Kidney capillary endothelial cell (primary cell): ENCODE results near the gene TMEM220.

ENCODE experiments used
- DNase-seq: peaks from one replicate; pipeline ENCODE4 v3.0.0-alpha.2; 2018; ENCODE audit warnings: low spot score

Gene TMEM220

DNA sequence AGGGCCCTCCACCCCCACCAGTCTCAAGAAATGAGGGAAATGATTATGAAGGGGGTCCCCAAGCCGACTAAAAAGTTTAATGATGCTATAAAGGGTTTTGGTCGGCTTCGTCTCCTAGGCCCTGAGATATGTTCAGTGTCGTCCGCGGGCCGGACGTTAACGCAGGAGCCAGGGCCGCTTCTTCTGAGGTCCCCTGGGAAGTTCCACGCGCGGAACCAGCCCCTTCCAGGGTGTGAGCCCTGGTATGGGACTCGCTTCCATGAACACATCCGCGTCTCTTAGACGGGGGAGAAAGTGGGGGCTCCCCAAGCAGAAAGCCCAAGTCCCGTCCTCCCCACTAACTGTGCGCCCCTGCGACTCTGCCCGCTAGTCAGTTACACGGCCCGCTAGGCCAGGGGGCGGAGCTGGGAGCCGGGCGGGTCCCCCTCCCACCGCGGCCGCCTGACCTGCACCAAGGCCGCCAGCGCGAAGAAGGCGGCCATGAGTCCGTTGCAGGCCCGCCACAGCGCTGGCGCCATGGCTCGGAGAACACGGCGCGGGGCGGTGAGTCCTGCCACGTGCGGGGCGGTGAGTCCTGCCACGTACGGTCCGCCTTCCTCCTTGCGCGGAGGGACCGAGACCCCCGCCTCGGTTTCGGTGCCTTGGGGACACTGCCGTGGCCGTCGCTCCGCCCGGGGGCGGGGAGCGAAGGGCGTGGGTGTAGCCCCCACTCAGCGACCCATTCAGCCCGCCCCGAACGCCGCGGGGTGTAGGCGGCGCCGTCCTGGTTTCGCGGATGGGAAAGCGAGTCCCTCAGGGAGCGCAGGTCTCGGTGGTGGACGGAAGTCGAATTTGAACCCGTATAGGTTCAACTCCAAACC lies at the start of gene TMEM220:
Gene TMEM220, minus strand, starts transcription at position 690 of the 860 bp plus-strand sequence. Its CDS starts 172 bp downstream, at position 518.
- peak; percentile 42 for DNase-seq

DNA sequence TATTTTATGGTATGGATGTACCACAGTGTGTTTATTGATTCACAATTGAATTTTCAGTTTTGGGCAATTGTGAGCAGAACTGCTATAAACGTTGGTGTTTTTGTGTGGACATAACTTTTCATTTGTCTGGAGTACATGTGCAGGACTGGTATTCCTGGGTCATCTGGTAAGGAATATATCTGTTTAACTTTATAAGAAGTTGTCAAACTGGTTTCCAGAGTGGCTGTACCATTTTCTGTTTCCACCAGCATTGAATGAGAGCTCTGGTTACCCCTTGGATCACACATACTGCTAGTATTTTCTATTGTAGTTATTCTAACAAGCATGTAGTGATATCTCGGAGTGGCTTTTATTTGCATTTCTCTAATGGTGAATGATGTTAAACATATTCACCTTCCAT lies 49.8 kb upstream of the TMEM220 start:
- DNase-seq = no peak

DNA sequence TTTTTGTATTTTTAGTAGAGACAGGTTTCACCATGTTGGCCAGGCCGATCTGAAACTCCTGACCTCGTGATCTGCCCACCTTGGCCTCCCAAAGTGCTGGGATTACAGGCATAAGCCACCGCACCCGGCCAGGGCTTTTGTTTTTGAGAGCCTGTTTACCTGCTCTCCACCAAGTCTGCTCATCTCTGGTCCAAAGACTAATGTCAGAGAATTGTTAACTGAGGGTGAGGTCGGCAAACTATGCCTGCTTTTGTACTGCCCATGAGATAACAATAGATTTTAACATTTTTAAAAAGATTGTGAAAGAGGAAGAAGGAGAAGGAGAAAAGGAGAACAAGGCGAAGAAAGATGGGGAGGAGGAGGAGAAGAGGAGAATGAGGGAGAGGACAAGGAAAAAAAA lies 48.1 kb upstream of the TMEM220 start:
- no peak for DNase-seq

DNA sequence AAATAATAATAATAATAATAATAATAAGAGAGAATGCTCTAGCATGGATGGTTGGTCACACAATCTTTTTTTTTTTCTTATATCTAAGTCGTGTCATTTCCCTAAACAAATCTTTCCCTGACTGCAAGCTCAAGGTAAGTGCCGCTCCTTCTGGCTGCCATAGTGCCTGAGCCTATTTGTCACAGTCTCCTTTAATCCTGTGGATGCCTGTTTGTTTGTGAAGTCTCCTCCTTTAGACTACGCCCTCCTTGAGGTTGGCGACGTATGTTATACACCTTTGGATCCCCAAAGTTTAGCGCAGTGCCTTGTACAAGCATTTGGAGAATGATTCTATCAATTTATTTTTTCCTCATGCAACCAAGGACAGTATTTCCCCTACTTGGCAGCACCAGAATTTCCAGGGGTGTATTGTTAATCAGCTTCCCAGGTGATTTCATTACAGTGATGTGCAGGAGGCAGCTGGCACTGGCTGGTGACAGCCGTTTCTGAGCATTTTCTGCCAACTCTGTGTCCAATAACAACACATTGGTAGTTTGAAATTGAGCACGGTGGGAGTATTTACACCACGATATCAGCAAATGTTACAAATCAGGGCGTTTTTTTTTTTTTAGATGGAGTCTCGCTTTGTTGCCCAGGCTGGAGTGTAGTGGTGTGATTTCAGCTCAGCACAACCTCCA lies 47.4 kb upstream of the TMEM220 start:
- DNase-seq = no peak

DNA sequence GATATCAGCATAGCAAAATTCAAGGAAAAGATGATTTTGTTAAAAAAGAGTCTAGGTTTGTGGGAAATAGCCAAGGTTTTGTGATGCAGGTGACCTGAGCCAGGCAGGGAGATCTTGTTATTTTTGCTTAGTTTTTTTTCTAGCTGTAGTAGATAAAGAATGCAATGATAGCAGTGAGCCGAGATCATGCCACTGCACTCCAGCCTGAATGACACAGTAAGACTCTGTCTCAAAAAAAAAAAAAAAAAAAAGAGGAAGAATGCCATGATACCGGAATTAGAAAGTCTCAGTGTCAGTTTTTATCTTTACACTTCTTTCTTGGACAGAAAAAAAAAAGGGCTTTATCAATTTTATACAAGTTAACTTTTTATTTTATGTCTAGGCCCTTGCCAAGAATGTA lies 46.6 kb upstream of the TMEM220 start:
- no peak for DNase-seq

DNA sequence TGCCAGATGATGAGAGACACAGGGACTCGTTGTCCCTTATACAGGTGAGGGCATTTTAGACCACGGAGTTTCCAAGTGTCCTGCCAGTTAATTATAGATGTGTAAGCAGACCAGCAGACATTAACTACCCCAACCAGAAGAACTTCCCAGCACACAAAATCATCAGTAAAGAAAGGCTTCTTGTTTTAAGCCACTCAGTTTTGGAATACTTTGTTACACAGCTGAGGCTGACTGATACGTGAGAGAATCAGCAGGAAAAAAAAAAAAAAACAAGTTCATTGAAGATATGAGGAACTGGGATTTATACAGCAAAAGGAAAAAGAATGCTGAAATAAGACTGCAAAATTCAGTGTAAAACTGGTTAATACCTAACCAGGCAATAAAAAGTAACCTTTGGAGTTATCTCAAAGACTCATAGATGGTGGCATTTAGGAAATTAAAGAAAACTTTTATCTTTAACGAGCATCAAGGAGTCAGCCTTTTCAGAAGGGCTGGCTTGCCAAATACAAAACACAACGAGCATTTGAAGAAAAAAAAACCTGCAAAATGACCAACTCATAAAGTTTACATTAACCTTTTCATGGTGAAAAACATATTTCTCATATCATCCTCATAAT lies 46.0 kb upstream of the TMEM220 start:
- no peak for DNase-seq

DNA sequence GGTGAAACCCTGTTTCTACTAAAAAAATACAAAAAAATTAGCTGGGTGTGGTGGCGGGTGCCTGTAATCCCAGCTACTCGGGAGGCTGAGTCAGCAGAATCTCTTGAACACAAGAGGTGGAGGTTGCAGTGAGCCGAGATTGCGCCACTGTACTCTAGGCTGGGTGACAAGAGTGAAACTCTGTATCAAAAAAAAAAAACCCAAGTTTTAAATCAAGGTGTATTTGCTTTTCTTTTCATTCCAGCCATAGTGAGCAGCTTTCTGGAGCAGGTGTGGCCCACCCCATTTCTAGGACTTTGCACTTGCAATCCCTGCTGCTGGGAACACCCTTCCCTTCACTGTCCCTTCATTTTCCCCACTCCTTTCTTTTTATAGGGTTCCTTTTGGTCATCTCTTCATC lies 45.2 kb upstream of the TMEM220 start:
- no peak for DNase-seq

DNA sequence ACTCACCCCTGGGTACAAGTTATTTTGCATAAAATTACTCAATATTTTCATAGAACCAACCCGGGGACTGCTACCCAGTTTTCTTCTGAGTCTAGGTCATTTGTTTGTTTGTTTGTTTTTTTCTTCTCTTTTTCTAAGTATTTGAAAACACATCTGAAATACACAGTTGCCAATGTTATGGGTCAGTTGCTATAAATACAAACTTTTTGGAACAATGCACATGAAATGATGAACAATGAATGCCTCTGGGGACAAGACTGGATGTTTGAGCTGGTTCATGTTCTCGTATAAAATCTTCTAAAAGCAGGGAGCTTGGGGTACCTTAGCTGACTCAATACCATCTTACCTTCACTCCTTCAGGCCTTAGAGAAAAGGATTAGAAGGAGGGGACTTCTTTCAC lies 43.6 kb upstream of the TMEM220 start:
- DNase-seq = no peak

DNA sequence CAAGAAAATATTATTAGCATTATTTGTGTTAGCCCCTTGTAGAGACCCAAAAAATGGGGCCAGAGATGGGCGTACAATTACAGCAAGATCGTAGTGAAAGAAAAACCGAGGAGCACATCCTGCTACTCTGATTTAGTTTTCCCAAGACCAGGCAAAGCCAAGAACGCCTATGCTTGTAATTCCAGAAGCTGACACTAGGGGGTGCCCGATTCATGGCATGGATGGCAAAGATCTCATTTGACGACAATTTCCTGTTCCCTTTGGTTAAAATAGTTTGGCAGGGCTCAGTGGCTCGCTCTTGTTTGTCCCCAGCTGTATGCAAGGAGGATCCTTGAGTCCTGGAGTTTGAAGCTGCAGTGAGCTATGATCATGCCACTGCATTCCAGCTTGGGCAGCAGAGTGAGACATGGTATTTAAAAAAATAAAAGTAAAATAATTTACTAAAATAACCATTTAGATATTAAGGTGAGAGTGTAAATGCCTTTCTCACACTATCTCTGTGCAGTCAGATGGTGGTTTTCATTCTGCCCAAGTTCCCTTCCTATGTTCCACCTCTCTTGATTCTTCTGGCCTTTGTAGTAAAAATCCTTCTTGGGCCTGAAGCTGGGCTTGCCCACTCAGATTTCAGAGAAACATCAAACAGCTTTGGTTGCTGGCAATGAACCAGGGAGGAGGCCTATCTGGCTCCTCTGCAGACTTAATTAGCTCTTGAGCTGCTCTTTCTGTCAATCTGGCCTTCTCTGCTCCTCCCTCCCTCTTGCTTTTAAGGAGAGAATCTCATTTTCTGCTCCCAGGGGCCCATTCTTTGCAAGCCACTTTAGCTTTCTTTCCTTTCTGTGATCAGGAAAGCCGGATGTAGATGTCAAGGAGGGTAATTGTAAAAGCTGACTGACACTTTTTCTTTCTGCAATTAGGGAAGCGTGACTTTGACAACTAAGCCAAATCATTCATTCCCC lies 42.9 kb upstream of the TMEM220 start:
- DNase-seq = peak; percentile 11

DNA sequence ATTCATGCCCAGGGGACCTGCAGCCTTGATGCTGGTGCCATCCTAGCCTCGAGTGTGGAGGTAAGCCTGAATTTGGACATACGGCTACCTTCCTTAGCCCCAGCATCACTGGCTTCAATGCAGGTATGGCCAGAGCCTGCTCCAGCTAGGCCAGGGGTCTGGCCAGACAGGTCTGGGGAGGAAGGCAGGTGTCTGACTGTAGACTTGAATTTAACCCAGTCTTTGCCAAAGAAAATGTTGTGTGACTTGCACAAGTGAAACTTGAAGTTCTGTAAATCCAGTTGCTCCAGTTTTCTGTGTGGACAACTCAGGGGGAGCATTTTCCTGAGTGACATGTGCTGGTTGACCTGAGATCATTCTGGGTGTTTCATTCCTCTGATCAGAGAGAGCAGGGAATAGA lies 41.3 kb upstream of the TMEM220 start:
- no peak for DNase-seq

DNA sequence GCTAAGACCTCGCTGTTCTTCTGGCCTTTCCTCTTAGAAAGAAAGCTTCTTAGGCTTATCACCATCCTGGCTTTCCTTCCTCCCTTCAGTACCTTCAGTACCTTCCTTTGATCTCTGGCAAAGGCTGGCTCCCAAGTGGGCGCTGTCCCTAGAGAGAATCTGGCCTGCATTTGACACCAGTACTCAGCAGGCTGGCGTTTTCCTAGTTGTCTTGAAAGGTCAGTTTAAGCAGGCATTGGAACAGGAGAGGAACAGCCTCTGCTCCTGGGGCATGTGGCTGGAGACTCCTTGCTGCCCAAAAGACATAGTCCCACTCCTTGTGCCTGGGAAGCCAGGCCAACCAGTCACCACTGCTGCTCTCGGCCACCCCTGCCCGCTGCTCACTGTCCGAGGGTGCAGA lies 40.0 kb upstream of the TMEM220 start:
- no peak for DNase-seq

DNA sequence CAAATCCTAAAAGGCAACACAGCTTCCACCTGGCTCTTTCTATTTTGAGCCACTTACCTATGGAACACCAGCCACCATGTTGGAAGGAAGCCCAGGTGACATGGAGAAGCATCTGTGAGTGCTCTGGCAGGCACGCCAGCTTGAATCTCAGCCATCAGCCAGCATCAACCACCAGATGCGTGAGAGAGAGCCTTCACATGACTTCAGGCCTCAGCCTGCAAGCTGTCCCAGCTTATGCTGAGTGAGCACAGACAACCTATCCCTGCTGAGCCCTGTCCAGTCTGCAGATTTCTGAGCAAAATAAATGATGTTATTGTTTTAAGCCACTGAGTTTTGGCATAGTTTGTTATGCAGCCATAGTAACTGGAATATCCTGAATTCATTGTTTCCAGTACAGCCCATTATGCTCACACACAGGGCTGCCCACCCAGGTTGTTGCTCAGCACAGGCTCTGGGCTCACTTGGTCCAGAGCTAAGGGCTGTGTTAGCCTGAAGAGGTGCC lies 39.0 kb upstream of the TMEM220 start:
- no peak for DNase-seq

DNA sequence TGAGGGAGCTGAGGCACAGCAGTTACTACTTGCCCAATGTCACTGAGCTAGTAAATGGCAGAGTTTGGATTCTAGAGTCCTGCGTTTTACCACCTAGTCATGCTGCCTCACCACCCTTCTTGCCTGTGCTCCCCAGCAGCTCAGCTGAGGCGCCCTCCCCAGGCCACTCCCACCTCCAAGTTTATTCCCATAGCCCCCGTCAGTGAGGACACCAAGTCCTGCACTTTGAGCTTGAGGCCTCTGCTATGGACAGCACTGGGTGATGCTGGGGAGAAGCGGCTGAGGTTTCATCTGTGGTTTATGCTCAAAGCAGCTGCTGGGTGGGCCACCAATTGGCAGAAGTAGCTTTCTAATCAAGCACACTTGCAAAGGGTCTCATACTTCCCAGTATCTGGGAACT lies 37.4 kb upstream of the TMEM220 start:
- DNase-seq = no peak

DNA sequence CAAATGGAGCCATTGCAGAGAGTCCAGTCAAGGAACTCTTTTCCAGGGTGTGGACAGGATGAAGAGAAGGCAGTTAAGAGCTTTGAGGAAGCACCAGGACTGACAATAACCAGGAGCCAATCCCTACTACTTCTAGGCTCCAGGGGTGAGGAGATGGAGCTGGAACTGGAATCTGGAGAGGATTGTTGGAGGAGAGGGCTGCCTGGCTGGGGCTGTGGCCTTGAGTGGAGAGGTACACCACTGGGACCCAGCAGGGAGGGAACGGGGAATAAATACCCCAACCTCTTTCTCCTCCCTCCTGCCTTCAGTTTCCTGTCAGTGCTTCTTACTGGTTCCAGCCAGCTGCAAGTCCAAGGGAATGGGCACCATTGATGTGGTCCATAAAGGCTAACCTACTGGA lies 32.2 kb upstream of the TMEM220 start:
- DNase-seq = no peak

DNA sequence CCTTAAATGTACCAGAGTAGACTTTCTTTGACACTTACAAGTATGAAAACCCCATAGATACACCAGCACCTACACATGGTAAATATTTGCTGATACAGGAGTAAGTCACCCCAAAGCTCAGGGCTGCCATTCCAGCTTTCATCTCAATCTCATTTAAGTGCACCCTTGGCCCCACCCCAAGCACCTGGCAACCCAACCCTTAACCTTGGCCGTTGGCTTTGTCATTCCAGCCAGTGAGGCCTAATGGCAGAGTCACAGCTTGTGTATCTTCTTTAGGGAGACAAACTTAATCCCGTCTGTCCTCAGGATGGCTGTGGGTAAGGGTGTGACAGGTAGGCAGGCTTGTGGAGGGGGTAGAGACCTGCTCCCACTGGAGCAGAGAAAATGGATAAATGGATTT lies 31.5 kb upstream of the TMEM220 start:
- no peak for DNase-seq

DNA sequence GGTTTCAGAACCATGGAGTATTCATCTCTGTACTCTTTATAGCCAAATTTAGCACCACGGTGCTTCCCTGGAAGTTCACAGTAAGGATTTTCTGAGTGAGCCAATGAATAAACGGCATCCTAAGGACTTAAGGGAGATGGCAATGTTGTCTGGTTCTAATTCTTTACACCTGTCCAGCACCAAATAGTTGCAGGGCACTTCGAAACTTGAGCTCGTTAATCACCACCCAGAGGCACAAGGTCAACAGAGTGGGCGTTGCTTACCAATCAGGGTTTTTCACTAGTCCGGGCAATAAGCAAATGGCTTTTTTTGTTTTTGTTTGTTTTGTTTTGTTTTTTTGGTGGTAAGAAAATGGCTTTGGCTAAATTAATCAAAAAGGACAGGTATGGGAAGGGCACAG lies 28.2 kb upstream of the TMEM220 start:
- DNase-seq = no peak

DNA sequence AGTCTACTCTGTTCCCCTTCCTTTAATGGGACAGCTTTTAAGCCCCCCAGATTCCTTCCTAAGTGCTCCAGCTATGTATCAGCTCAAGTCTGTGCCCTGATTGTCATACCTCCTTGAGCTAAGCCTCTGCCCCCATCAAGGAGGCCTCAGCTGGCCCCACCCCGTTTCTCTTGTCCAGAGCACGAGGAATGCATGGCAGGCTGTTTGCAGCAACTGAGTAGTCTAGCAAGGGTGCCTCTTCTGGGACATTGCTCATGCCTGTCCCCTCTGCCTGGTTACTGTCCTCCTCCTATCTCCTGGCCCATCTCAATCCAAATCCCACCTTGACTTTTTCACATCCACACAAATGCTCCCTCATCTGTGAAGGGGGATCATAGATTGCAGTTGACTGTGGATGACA lies 27.8 kb upstream of the TMEM220 start:
- no peak for DNase-seq

DNA sequence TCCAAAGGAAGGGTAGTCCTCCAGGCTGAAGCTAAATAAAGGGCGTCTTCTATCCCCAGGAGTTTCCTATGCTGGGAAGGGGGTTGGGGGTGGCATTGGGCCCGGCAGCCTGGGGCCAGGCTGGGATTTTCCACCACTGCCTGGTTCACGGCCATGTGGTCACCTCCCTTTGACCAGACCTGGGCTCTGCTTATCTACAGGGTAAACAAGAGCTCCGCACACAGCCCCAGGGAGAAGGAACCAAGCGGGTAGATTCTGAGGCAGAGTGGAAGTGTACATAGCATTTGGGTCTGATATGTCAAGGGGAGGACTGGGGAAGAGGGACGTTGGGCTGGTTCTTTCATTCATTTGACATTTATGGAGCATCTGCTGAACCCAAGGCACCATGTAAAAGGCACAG lies 27.2 kb upstream of the TMEM220 start:
- no peak for DNase-seq

DNA sequence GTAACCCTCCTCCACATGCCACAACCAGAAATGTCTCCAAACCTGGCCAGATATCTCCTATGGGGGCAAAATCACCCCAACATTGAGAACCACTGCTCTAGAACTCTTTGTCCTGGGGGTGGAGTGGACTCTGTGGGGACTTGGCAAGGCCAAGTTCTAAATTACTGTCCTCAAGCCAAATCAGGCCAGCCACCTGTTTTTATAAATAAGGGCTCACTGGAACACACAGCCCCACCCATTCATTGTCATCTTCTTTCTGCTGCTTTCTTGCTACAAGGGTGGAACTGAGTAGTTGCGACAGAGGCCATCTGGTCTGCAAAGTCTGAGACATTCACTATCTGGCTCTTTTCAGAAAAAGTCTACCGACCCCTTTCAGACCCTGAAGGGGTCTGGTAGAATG lies 26.8 kb upstream of the TMEM220 start:
- DNase-seq = no peak

DNA sequence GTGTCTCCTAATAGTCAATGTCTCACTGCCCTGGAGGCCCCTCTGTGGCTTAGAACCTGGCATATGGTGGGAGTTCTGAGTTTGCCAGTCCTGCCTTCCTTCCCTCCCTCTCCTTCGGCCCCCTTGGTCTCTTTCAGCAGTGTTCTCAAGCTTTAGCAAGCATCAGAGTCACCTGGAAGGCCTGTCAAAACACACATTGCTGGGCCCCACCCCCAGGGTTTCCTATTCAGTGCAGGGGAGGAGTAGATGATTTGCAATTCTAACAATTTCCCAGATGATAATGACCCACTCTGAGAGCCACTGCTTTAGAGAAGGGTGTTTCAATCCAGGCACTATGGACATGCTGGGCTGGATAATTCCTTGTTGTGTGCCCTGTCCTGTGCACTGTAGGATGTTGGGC lies 26.4 kb upstream of the TMEM220 start:
- no peak for DNase-seq

DNA sequence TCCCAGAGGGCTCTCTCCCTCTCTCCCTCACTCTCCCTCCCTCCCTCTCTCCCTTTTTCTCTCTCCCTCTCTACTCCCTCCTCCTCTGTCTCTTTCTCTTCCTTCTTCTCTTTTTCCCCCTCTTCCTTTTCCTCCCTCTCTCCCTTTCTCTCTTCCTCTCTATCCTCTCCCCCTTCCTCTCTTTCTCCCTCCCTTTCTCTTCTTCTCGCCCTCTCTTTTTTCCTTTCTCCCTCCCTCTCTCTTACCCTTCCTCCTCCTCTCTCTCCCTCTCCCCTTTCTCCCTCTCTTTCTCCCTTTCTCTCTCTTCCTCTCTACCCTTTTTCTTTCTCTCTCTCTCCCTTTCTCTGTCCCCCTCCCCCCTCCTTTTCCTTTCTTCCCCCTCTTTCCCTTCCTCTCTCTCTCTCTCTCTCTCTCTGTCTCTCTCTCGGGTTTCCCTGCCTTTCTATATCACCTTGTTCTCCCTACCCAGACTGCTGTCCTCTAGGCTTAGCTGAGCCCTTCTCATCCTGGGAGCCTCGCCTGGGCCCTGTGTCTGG lies 25.8 kb upstream of the TMEM220 start:
- no peak for DNase-seq
